CD1c-positive myeloid dendritic cell (primary cell): ENCODE results near the gene DCLK1.

Experiments used
- DNase-seq: peaks from one replicate; pipeline ENCODE4 v3.0.0-alpha.2; 2016; ENCODE audit errors: extremely low spot score

DCLK1 gene

DNA sequence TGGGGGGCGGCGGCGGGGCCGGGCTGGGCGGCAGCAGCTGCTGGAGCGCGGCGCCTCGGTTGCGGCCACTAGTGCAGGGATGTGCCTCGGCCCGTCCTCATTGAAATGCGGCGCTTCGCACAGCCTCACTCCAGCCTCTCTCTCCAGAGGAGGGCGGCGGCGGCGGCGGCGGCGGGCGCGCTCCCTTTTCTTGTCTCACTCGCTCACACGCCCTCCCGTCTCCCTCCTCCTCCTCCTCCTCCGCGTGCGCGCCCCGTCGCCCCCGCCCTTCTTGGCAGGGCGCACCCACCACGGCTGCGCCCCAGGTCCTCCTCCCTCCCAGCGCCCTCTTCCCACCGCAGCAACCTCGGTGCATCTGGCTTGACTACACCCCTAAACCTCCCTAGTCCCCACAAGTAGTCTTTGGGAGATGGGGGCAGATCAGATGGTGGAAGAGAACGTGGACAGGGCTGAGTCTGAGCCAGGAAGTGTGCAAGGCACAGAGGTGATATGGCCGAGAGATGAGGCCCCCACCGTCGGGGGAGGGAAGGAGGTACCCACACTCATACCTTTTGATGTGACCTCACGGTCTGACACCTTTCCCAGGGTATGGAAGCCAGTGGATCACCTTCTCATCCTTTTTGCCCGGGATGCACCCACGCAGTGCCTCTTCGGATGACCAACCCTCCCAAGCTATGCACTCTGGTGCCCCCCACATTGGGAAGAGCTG lies at the start of gene DCLK1:
Gene DCLK1 (minus strand): TSS at position 161 of the 709 bp plus-strand sequence.
- no peak for DNase-seq

DNA sequence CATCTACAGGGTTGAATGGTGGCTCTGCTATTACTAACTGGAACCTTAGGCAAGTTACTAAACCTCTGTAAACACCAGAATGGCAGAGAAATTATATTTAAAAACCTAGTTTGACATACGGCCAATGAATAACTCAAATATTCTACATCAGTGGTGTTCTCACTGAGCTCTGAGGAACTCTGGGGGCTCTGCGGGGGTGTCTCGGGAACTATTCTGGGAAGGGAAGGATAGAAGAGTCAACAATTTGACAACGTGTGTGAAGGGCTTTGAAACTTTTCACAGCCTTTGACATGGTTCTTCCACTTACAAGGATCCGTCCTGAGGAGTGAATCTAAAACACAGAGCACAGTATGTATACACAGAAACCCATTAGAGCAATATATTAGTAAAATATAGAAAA lies 44.4 kb upstream of the DCLK1 start:
- no peak for DNase-seq

GRCh38 chr13:36174923-36175322 lies 43.7 kb upstream of the DCLK1 start:
- DNase-seq = no peak

DNA sequence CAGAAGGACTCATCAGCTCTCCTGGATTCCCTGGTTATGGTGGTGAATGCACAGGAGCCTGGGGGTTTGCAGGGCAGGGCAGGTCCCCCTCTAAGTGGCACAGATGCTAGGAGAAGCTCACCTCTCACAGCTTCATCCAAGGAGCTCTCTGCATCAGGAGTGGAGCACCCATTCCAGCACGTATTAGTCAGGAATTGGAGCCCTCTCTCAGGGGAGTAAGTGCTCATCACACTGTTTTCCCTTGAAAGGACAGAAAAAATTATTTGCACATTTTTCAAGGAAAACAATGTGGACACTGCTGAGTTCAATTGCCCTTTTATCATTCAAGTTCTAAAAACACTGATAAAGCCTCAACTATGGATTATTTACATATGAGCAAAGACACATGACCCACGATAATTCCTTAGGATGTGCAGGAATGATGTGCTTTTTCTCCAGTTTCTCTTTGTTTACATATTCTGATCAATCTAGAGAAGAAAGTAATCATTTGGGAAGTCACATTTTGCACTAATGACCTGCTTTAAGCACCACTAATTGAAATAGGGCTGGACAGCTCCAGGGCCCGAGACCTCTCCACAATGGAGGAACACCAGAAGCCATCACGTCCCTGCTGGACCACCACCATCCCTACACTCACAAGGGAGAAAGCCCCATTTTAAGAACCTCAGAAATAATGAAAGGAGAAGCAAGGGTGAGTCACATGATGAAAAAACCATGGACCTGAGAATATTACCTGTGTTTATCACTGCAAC lies 42.6 kb upstream of the DCLK1 start:
- no peak for DNase-seq

GRCh38 chr13:36166046-36166445 lies 34.9 kb upstream of the DCLK1 start:
- DNase-seq = no peak

DNA sequence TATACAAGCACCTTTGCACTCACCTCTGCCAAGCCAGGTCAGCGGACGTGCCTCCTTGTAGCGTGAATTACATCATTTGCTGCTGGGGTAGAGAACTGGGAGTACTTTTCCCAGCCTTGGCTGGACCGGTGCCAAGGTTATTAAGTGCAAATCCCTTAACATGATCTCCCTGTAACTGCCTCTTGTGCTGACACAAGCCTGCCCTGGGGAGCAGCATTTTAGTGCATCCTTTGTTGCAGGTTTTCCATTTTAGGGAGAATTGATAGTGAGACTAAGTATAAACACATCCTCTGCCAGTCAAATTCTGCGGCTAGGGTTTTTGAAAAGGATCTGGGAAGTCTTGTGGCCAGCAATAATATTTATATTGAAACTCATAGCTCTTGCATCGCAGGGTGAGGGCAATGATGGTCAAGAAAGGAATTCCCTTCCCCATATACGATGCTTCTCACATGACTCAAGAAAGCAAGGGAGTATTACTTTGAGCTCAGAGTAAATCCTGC lies 32.7 kb upstream of the DCLK1 start:
- no peak for DNase-seq

- DNase-seq = no peak
Measured at GRCh38 chr13:36163286-36163685, 32.1 kb upstream of the DCLK1 start.

- DNase-seq = no peak
Measured at GRCh38 chr13:36160297-36160696, 29.1 kb upstream of the DCLK1 start.

DNA sequence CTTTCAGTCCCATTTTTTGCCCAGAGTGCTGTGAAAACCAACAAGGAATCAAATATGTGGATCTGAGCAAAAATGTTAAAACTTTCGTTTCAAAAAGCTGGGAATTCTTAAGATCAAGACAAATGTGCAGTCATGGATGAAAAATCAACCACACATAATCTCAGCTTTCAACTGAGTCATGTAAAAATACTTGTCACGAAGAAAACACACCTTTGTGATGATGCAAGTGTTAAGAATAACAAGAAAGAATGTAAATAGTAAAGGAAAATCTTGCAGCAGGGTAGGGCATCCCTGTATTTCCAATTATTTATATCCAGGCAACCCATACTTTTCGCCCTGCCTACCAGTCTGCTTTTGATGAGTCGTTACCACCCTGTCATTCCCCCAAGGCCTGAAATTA lies 27.4 kb upstream of the DCLK1 start:
- no peak for DNase-seq

- DNase-seq = no peak
Measured at GRCh38 chr13:36157480-36157879, 26.3 kb upstream of the DCLK1 start.

DNA sequence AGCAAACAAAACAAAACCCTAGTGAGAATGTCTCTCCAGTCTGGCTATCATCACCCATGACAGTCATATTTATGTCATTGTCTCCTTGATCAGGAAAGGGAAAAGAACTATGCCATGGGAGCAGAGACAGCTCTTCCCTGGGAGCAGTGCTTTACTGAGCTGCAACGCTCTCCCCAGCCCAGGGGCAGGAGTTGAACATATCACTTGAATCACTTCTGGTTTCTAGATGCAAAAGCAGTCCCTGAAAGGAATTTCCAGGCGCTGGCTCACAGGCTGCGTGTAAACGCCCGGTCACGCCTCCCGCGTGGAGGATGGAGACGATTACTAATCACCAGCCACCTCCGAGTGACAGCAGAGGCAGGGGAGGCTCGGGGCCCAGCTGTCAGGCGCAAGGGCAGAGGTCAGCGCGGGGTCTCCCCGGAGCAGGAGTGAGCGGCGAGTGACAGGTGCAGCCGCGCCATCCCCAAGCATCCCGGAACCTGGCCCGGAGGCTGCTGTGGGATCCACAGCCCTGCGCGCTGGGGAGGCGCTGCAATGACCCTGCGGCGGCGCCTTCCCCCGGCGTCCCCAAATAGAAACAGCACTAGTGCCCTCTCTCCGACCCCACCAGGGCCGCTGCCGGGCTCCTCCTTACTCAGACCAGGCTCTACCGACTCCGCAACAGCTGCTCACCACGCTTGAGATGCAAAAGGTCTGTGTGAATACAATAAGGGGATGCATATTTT lies 23.5 kb upstream of the DCLK1 start:
- DNase-seq = no peak

DNA sequence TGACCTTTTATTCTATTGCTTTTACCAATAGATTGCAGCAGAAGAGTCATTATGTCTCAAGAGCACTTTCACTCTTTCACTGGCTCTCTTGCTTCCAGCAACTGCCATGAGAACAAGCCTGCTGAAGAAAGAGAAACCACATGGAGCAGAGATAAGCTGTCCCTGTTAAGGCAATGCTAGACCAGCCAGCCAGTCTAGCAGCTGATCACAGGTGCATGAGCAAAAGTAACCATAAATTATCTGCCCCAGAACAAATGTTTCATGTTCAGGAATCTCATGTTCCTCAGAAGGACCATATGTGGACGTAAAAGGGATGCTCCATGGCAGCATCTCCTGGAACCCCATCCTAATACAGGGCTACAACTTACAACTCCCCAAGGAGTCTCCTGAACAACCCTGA lies 20.4 kb upstream of the DCLK1 start:
- DNase-seq = no peak

- no peak for DNase-seq
Measured at GRCh38 chr13:36148446-36148845, 17.3 kb upstream of the DCLK1 start.

DNA sequence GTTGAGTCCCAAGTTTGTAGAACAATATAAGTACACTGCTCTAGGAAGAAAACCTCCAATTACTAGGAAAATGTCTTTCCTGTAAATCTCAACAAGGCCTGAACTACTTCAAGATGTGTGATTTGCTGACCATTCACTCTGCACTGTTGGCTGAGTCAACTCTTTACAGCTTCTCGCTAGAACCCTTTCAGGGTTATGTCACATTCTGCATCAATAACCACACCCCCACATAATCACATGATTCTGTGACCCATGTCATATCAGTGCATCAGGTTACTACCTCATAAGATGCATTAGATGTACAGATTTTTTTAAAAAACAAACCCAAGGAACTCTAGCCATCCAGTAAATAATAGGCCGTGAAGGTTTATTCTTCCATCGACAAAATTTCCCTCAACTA lies 16.1 kb upstream of the DCLK1 start:
- DNase-seq = no peak

DNA sequence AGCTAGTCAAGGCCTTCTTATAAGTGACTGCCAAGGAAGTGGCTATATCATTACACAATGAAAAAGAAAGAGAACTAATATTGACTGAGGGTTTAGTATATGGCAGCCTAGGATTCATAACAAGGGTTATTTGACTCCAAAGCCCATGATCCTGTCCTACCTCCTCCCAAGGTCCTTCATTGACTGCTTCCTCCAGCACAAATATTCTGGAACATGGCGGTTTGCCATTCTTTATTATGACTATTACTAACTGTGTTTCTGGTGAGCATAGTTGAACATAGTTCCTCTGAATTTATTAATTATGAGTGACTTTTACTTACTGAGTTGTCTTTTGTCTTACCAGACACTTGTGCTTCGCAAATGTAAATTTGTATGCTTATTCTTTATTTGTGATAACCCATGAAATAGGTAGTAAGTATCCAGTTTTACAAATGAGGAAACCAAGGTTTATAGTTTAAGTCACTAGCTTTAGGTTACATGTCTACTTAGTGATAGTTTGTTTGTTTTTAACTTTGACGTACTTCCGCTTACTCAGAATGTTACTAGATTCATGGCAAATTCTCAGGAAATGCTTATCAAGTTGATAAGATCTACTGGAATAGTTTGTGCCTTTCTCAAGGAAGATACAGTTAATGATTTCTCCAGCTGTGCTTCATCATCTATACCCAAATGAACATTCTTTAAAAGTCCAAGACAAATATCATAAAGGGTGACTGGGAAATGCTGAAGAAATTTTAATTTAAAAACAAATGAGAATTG lies 15.5 kb upstream of the DCLK1 start:
- DNase-seq = no peak

GRCh38 chr13:36143738-36144137 lies 12.6 kb upstream of the DCLK1 start:
- no peak for DNase-seq

DNA sequence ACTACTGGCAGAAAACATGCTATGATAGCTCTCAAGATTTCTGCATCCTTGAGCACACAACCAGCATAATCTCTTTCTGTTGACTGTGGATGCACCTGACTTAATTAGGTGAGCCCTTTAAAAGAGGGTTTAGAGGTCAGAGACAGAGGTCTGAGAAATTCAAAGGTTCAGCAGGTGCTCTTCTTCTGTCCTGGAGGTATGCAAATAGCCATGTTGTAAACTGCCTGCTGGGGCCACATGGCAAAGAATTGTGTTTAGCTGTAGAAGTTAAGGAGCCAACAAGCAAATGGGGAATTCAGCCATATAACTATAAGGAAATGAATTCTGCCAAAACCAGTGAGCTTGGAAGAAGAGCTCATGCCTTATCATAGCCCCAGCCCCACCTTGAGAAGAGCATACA lies 11.6 kb upstream of the DCLK1 start:
- no peak for DNase-seq

GRCh38 chr13:36135876-36136275 lies 4.7 kb upstream of the DCLK1 start:
- DNase-seq = no peak

DNA sequence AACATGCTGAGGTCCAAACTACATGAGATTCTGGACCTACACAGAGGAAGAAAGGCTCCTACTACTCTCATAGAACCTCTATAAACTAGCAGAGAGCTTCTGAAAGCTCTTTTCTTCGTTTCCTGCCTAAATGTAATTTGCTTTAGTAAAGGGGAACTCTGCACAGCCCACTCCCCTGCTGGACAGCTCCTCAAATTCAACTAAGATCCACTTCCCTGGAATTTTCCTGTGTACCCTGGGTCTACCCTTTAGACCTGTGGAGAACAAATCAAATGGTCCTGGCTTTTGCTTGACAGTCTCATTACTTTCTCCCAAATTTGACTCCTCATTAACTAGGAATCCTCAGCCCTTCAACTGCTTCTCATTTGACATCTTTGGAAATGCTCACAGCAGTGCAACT lies 3.5 kb upstream of the DCLK1 start:
- DNase-seq = no peak

- DNase-seq = no peak
Measured at GRCh38 chr13:36133950-36134626, 2.9 kb upstream of the DCLK1 start.

- no peak for DNase-seq
Measured at GRCh38 chr13:36132376-36132775, 1.2 kb upstream of the DCLK1 start.
